ENCODE measurements around the gene TTC7B.

DNA sequence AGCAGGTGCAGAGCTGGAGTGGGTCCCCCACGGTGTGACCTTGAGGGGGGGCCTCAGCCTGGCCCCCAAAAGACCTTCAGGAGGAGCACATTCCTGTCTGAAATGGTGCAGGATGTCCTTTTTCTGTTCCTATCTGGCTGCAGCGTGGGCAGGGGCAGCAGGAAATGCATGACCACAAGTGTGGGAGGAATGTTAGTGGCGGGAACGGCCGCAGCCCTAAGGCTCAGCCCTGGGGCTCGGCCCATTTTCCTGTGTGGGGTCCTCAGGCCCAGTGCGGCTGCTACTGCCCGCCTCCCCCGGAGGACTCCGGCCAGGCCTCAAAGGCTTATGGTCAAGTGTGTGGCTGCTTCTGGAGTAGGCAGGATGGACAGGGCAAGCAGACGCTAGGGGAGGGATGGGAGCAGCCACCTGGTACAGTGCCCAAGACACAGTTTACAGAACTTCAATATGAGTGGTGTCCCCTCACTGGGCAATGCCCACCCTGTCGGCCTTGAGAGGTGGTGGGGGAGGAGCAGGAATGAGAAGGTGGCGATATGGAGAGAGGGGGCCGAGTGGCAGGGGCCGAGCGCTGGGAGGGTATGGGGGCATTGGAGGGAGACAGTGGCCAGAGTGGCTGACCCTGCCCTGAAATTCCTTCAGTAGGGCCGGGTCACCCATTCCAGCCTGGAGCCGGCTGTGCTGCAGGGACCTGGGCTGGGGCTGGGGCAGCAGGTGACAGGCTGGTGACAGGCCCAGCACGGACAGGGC is 282.0 kb downstream of the TTC7B start:
- no peak for TF ChIP-seq HDAC2 (IDR thresholded peaks at IDR 0.05; ENCODE audit: borderline replicate concordance in 1 of 2, low read depth in 2 of 2, low read length in 2 of 2)
- TF ChIP-seq, protein P1, sequence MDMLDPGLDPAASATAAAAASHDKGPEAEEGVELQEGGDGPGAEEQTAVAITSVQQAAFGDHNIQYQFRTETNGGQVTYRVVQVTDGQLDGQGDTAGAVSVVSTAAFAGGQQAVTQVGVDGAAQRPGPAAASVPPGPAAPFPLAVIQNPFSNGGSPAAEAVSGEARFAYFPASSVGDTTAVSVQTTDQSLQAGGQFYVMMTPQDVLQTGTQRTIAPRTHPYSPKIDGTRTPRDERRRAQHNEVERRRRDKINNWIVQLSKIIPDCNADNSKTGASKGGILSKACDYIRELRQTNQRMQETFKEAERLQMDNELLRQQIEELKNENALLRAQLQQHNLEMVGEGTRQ (IDR thresholded peaks at IDR 0.05; ENCODE audit: low read length), result no peak
- TF ChIP-seq RNF2 (IDR thresholded peaks at IDR 0.05; ENCODE audit: borderline replicate concordance, low read depth, low read length, missing control alignments, poor library complexity, severe bottlenecking), result no peak
- TF ChIP-seq EP300 (IDR thresholded peaks at IDR 0.05; ENCODE audit: borderline replicate concordance in 1 of 2, low read depth in 2 of 2, low read length in 2 of 2), result no peak
- no peak for TF ChIP-seq BACH1 (IDR thresholded peaks at IDR 0.05; ENCODE audit: low read length)
- no peak for TF ChIP-seq POLR2A (IDR thresholded peaks at IDR 0.05; ENCODE audit: control extremely low read depth in 1 of 2, low read depth in 2 of 2, low read length in 2 of 2)
- no peak for TF ChIP-seq CHD7 (IDR thresholded peaks at IDR 0.05; ENCODE audit: insufficient replicate concordance, low read length)
- no peak for TF ChIP-seq MAX (IDR thresholded peaks at IDR 0.05)
- TF ChIP-seq JUN (IDR thresholded peaks at IDR 0.05; ENCODE audit: low read depth, low read length), result no peak
- no peak for TF ChIP-seq TCF12 (IDR thresholded peaks at IDR 0.05; ENCODE audit: low read depth, low read length)
- TF ChIP-seq EZH2 (IDR thresholded peaks at IDR 0.05; ENCODE audit: low read depth, low read length, severe bottlenecking), result no peak
- no peak for TF ChIP-seq GABPA (IDR thresholded peaks at IDR 0.05; ENCODE audit: borderline replicate concordance, insufficient read depth, low read length)
